ENCODE results near the gene TEAD2. TPM values are rescaled to one million over a fixed set of nuclear protein-coding genes. Genes with fewer than 3 reads are reported as not detected.

Gene TEAD2
- total and polyA plus RNA-seq, 11 donors: 31.1 to 77.2 (median 52.2) TPM

DNA sequence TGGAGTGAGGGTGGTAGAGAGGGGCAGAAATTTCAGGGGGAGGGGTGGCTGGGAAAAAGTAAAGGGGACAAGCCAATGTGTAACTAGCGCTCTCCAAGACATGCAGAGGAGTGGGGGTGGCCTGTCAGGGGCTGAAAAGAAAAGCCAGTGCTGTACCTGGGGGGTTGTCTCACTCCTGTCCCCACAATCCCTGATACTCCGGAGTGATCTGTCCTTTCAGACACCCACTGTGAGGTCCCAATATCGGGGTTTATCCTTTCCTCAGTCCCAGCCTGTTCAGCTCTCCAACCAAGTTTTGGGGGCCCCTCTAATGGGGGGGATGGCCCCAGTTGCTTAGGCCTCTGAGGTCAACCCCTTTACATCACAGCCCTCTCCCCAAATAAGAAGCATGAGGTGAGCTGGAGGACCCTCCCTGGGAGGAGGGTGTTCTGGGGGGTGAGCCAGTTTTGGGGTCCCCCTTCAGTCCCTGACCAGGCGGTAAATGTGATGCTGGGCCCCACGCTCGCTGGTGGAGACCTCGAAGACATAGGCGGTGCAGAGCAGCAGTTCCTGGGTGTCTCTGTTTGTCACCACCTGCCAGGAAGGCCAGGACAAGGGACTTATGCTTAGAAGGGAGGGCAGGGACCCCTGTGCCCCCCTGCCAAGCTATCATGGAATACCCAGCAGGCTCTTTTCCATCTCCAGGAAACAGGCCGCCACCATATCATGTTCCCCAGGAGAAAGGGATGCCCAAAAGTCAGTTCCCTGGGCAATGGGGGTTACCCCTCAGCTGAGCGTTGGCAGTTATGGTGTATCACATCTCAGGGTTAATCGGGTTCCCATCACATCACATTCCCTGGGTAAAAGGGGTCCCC is 21.1 kb downstream of the TEAD2 start:
- Histone ChIP-seq H3K9me3 (no peaks in the 10 kb centered on the region), H3K4me3 (no peak overlapping the region), H3K27ac (peak overlapping the region in 10 of 12 donors; percentile 3 to 89 (median 74)), H3K36me3 (peaks cover 0 to 63% (median 51%) of the 10 kb centered on the region in 9 donors), H3K4me1 (peaks cover 0 to 40% (median 21%) of the 10 kb centered on the region in 12 donors), H3K27me3 (no peaks in the 10 kb centered on the region)
- WGBS, 4 donors: 87 to 94% (median 92%) methylated on average over 6 to 11 of the region's 11 CpGs
- no peak for TF ChIP-seq POLR2A (IDR thresholded peaks at IDR 0.05)
- no peak for TF ChIP-seq CTCF (IDR thresholded peaks at IDR 0.05)
- DNase-seq (no peak), ATAC-seq (no peak)
- intact Hi-C loops (cut with DNase I): no loop called here

- DNase-seq: peak; percentile 75 to 85 (median 82)
- intact Hi-C loops (cut with DNase I): no loop called here
- 22 to 39% (median 32%) methylated on average over 36 of the region's 36 CpGs for WGBS, 4 donors
- H3K27ac ChIP-seq: peak overlapping the region; percentile 33 to 89 (median 78)
- TF ChIP-seq POLR2A (IDR thresholded peaks at IDR 0.05): no peak
- no peak for TF ChIP-seq CTCF (IDR thresholded peaks at IDR 0.05)
- peak; percentile 5 to 32 (median 22) for ATAC-seq
- peaks cover 0 to 44% (median 21%) of the 10 kb centered on the region in 12 donors for H3K4me1 ChIP-seq
- H3K27me3 ChIP-seq: no peaks in the 10 kb centered on the region
- peaks cover 0 to 58% (median 43%) of the 10 kb centered on the region in 9 donors for H3K36me3 ChIP-seq
- no peaks in the 10 kb centered on the region for H3K9me3 ChIP-seq
- H3K4me3 ChIP-seq: peak overlapping the region in 11 of 12 donors; percentile 14 to 60 (median 51)
Observed at GRCh38 chr19:49340069-49340864, 21.9 kb downstream of the TEAD2 start.

- no peaks in the 10 kb centered on the region for H3K27me3 ChIP-seq
- ATAC-seq (peak; percentile 94 to 97 (median 96)), DNase-seq (peak; percentile 90 to 94 (median 91))
- intact Hi-C loops (cut with DNase I): no loop called here
- no peaks in the 10 kb centered on the region for H3K9me3 ChIP-seq
- WGBS, 4 donors: 7 to 22% (median 19%) methylated on average over 16 to 47 of the region's 47 CpGs
- peak overlapping the region; percentile 33 to 89 (median 78) for H3K27ac ChIP-seq
- peaks cover 0 to 50% (median 21%) of the 10 kb centered on the region in 12 donors for H3K4me1 ChIP-seq
- peak overlapping the region; percentile 14 to 60 (median 50) for H3K4me3 ChIP-seq
- peak in 1 of 2 donors; percentile 34 for TF ChIP-seq POLR2A (IDR thresholded peaks at IDR 0.05)
- TF ChIP-seq CTCF (IDR thresholded peaks at IDR 0.05): no peak
- peaks cover 0 to 50% (median 35%) of the 10 kb centered on the region in 9 donors for H3K36me3 ChIP-seq
Observed at GRCh38 chr19:49339301-49340068, 22.7 kb downstream of the TEAD2 start.
